ENCODE measurements around the gene MTM1. TPM values are rescaled to one million over a fixed set of nuclear protein-coding genes. Genes with fewer than 3 reads are reported as not detected.

MTM1 gene
- 6.1 and 8.7 TPM in 2 replicates for total RNA-seq (2014; rRNA removed; shearing (Covaris generic))
- 2.2 and 3.2 TPM in 2 replicates for polyA plus RNA-seq (2016; fragmentation: Nextera tagmentation; extraction: Ambion mirVana)
- long read RNA-seq, partial matches to known transcripts, result 0 of 2 reads
- long read RNA-seq, other reads (novel, unspliced or antisense), result 1 of 2 reads

DNA sequence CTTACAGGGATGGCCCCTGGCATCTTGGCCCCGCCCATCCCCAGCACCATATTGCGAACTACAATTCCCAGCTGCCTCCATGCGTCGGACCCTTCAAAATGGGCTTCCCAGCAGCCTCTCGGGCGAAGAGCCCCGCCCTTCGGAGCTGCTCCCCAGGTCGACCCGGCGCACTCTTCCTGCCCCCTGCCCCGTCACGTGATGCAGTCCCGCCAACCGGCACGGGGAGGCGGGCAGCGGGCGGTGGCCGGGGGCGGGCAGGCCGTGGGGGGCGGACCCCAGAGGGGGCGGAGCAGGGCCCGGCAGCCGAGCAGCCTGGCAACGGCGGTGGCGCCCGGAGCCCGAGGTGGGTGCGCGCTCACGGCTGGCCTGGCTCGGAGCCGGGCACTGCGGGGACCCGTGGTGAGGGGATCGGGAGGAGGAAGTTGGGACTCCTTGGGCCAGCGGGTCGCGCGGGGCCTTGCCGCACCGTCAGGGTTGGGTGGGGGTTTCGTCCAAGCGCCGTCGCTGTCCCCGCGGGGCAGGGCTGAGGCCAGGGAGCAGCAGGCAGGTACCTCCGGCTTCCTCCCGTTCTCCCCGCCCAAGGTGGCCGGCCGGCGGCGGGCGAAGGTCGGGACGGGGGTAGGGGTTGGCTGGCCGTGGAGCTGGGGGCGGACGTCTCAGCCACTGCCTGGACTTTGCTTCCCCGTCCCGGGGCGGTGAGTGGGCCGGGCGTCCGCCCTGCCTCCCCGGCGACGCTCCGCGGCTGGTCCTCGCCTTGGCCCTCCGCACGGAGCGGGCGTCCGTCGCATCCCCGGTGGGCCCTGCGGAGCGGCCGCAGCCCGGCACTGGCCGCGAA, at the start of gene MTM1:
TSS of gene MTM1 (plus strand) at position 302 of the 835 bp plus-strand sequence. CDS start 23,994 bp downstream, outside the sequence.
- peak; percentile 70 for ATAC-seq
- Mint-ChIP-seq H3K27me3 (ENCODE audit: insufficient read depth, low read depth, poor library complexity) (peaks cover 10% of the 10 kb centered on the region), H3K4me1 (peaks cover 63% of the 10 kb centered on the region), H3K9me3 (no peaks in the 10 kb centered on the region), H3K27ac (peak within 1 kb of the TSS; percentile 89; the same call in 1 of the 2 replicates), H3K36me3 (ENCODE audit: low read depth) (no peaks in the 10 kb centered on the region), H3K4me3 (peak within 1 kb of the TSS; percentile 74)
- Histone ChIP-seq H3F3A (replicated peaks; ENCODE audit: low read depth) (no peaks in the 10 kb centered on the region), H3K79me2 (replicated peaks; ENCODE audit: insufficient read depth) (peaks cover 12% of the 10 kb centered on the region), H3K4me1 (ENCODE audit: insufficient read depth) (peaks cover 31% of the 10 kb centered on the region), H3K4me3 (peak within 1 kb of the TSS; percentile 65), H2AFZ (no peak within 1 kb of the TSS; the same call in 1 of the 2 replicates), H3K27ac (ENCODE audit: low read depth) (peak within 1 kb of the TSS; percentile 83), H3K27me3 (ENCODE audit: insufficient read depth) (peaks cover 11% of the 10 kb centered on the region), H3K4me2 (peak within 1 kb of the TSS; percentile 81), H4K20me1 (replicated peaks; ENCODE audit: insufficient read depth) (no peaks in the 10 kb centered on the region), H3K36me3 (ENCODE audit: insufficient read depth) (no peaks in the 10 kb centered on the region), H3K9me2 (ENCODE audit: insufficient read depth) (no peaks in the 10 kb centered on the region)
- TF ChIP-seq ZNF331 (CRISPR knock-in tag; IDR thresholded peaks at IDR 0.05; ENCODE audit: low read depth) (no peak), STAT1 (IDR thresholded peaks at IDR 0.05; ENCODE audit: unreplicated experiment) (no peak), POLR2AphosphoS5 (IDR thresholded peaks at IDR 0.05; ENCODE audit: low read depth) (peak; percentile 54; the same call in 1 of the 2 replicates), JUNB (IDR thresholded peaks at IDR 0.05; ENCODE audit: unreplicated experiment) (no peak), EZH2phosphoT487 (IDR thresholded peaks at IDR 0.05; ENCODE audit: unreplicated experiment) (no peak), REST (IDR thresholded peaks at IDR 0.05; ENCODE audit: unreplicated experiment) (no peak), CTCF (conservative IDR thresholded peaks at IDR 0.05; ENCODE audit: low read depth in 2 of 2) (no peak), ZNF114 (CRISPR knock-in tag; IDR thresholded peaks at IDR 0.05) (no peak), EZH2 (IDR thresholded peaks at IDR 0.05; ENCODE audit: low read depth, unreplicated experiment) (no peak), NANOG (IDR thresholded peaks at IDR 0.05; ENCODE audit: borderline replicate concordance) (no peak), ETS1 (IDR thresholded peaks at IDR 0.05) (peak; percentile 88), CREB1 (CRISPR knock-in tag; IDR thresholded peaks at IDR 0.05; ENCODE audit: low read depth) (peak; percentile 62)
- TF ChIP-seq, protein P1, sequence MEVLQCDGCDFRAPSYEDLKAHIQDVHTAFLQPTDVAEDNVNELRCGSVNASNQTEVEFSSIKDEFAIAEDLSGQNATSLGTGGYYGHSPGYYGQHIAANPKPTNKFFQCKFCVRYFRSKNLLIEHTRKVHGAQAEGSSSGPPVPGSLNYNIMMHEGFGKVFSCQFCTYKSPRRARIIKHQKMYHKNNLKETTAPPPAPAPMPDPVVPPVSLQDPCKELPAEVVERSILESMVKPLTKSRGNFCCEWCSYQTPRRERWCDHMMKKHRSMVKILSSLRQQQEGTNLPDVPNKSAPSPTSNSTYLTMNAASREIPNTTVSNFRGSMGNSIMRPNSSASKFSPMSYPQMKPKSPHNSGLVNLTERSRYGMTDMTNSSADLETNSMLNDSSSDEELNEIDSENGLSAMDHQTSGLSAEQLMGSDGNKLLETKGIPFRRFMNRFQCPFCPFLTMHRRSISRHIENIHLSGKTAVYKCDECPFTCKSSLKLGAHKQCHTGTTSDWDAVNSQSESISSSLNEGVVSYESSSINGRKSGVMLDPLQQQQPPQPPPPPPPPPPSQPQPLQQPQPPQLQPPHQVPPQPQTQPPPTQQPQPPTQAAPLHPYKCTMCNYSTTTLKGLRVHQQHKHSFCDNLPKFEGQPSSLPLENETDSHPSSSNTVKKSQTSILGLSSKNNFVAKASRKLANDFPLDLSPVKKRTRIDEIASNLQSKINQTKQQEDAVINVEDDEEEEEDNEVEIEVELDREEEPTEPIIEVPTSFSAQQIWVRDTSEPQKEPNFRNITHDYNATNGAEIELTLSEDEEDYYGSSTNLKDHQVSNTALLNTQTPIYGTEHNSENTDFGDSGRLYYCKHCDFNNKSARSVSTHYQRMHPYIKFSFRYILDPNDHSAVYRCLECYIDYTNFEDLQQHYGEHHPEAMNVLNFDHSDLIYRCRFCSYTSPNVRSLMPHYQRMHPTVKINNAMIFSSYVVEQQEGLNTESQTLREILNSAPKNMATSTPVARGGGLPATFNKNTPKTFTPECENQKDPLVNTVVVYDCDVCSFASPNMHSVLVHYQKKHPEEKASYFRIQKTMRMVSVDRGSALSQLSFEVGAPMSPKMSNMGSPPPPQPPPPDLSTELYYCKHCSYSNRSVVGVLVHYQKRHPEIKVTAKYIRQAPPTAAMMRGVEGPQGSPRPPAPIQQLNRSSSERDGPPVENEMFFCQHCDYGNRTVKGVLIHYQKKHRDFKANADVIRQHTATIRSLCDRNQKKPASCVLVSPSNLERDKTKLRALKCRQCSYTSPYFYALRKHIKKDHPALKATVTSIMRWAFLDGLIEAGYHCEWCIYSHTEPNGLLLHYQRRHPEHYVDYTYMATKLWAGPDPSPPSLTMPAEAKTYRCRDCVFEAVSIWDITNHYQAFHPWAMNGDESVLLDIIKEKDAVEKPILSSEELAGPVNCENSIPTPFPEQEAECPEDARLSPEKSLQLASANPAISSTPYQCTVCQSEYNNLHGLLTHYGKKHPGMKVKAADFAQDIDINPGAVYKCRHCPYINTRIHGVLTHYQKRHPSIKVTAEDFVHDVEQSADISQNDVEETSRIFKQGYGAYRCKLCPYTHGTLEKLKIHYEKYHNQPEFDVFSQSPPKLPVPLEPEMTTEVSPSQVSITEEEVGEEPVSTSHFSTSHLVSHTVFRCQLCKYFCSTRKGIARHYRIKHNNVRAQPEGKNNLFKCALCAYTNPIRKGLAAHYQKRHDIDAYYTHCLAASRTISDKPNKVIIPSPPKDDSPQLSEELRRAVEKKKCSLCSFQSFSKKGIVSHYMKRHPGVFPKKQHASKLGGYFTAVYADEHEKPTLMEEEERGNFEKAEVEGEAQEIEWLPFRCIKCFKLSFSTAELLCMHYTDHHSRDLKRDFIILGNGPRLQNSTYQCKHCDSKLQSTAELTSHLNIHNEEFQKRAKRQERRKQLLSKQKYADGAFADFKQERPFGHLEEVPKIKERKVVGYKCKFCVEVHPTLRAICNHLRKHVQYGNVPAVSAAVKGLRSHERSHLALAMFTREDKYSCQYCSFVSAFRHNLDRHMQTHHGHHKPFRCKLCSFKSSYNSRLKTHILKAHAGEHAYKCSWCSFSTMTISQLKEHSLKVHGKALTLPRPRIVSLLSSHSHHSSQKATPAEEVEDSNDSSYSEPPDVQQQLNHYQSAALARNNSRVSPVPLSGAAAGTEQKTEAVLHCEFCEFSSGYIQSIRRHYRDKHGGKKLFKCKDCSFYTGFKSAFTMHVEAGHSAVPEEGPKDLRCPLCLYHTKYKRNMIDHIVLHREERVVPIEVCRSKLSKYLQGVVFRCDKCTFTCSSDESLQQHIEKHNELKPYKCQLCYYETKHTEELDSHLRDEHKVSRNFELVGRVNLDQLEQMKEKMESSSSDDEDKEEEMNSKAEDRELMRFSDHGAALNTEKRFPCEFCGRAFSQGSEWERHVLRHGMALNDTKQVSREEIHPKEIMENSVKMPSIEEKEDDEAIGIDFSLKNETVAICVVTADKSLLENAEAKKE (CRISPR knock-in tag; IDR thresholded peaks at IDR 0.05), result no peak
- DNase-seq (ENCODE audit: low spot score), result peak; percentile 94
